NCI-H345 treated with DMSO at 0.1 percent for 48 hours (cell line): ENCODE results near the gene MIDN.

Experiments used
- DNase-seq: peaks from one replicate; lab custom pipeline; 2025; ENCODE audit not compliant: unreplicated experiment; lab: John Stamatoyannopoulos, UW

The MIDN gene

DNA sequence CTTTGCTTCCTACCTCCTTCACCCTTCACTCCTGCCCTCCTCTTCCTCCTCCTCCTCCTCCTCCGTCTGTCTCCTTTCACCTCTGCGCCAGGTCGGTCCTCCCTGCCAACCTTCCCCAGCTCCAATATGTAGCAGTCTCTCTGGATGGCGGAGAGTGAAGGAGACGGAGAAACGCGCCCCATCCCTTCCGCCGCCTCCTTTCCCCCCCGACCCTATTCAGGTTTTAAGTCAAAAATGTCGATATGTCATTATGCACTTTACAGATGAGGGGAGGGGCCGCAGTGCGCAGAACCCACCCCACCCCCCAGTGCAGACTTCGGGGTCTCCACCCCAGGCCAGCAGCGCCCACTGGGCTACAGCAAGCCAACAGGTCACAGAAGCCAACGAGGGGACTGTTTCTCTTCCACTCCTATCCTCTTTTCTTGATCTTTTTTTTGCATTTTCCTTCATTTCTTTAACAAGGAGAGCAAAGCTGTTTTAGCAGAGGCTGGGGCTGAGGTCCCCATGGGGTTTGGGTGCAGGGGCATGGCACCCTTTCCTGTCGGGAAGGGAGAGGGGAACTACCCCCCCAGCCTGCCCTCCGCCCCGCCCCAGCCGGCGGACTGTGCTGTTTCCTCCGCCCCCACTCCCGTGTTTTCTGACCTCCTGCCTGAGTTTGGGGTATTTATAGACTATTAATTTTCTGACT is 9.2 kb downstream of the MIDN start:
- DNase-seq: no peak

GRCh38 chr19:1258163-1258492 is 9.7 kb downstream of the MIDN start:
- DNase-seq: no peak

DNA sequence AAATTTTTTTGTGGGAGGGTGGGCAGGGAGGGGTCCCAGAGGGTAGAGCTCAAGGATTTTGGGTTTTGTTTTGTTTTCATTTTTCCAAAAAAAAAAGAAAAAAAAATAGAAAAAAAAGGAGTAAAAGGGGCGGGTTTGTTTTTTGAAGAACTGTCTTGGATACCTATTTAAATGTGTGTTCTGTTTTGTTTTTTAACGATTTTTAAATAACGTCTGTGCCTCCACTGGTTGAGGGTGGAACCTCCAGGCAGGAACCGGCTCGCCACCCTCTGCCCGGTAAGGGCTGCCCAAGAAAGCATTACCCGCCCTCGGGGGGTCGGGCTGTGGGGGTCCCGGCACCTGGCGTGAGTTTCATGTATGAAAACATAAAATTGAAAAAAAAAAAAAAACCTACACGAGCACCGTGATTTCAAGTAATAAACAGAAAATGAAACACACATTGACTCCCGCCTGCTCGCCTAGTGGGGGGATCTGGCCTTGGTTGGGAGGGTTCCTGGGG is 10.4 kb downstream of the MIDN start:
- no peak for DNase-seq

DNA sequence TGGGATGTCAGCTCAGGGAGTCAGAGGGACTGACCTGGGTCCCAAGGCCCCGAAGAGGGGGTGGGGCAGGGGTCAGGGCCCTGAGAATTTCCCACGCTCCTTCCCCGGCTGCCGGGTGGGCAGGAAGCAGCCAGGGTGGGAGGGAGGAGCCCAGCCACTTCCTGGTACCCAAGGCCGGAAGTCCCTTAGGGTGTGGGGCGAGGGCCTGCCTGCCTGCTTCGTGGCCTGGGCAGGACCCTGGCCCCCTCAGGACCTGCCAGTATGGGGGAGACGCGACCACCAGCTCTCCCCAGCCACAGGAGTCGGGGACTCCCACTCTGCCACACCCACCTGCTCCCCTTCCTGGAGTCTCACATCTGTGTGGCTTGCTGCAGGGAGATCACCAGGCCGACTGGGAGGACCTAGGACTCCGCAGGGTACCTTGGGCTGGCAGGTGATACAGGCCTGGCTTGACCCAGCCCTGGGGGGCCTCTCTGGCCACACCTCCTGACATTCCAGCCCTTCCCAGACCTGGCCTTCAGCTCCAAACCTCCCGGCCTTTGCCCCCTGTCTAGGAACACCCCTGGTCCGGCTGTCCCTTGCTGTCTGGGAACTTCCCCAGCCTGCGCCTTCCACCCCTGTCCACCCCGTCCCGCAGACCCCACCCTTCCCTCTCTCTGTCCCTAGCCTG is 11.0 kb downstream of the MIDN start:
- DNase-seq: no peak

GRCh38 chr19:1259876-1260748 is 11.7 kb downstream of the MIDN start:
- no peak for DNase-seq

- DNase-seq: peak; percentile 91
These were observed 12.6 kb downstream of the MIDN start for GRCh38 chr19:1260749-1261537.

DNA sequence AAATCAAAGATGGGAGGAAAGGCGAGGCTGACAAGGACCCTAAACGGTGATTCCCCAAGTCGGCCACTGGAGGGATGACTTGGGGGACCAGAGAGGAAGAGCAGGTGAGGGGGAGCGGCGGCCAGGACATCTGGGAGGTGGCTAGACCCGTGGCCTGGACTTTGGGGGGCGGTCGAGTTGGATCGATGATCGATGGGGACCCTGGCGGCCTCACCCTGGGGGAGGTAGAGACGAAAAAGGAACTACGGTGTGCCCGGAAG is 13.1 kb downstream of the MIDN start:
- DNase-seq: no peak

DNA sequence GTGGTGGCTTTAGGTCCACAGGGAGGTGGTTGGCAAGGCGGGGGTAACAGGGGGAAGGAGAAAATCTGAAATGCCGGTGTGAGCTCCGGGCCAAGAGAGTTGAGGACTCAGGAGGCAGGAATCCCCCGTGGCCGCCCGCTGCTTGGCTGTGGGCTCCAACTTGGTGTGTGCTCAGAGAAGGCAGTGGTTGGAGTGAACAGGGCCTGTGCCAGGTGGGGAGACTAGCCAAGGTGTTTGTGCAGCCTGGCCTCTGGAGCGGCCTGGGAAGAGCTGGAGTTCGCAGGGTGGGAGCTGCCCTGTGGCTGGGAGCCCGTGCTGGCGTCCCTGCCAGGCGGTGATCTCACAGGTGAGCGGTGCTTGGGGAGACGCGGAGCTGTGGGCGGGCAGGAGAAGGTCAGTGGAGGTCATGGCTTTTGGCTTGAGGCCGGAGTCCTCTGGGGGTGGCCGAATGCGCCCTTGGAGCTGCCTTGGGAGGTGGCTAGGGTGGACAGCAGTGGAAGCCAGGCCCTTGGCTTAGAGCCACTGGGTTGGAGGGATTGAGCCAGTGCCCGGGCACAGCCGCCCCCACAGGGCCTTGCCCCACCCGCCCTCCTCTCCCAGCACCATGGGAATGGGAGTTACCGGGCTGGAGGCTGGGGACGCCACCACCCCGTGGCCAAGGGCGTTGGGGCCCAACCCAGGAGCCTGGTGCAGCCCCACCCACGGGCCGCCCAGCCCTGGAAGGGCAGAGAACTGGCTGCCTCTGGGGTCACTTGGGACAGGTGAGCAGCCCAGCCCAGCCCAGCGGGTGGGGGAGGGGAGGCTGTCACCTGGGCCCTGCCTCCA is 13.6 kb downstream of the MIDN start:
- DNase-seq: no peak

DNA sequence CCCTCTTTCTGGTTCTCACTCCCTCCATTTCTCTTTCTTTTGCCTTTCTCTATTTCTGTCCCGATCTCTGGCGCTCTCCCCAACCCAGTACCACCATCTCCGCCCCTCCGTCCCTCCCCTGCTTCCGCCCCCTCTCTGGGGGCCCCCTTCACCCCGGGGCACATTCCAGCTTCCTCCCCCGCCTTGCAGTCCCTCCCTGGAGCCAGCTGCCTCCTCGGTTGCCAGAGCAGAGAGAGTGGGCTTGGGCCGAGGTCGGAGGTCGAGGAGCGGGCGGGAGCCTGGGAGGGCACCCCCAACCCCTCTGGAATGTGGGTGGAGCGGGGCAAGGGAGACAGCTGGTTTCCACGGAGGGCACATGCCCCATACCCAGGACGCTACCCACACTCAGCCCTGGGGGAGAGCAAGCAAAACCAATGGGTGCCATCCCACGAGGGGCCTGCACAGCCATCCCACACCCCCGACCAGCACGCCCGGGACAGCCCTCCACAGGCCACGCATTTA is 14.3 kb downstream of the MIDN start:
- DNase-seq: no peak

DNA sequence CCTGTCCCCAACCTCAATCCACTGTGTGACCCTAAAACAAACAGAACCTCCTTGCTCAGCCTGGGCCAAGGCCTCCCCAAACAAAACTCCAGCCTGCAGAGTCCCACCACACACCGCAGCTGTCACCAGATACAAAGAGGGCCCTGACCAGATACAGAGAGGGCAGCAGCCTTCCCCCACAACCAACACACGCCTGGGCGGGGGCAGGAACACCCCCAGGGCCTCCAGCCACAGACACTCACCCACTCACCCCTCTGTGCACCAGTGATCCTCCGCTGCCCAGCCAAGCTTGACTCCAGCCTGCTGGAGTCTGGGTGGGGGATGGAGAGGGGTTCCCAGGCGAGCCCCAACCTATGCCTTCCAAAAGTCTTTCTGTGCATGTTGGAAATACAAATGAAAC is 14.8 kb downstream of the MIDN start:
- no peak for DNase-seq

DNA sequence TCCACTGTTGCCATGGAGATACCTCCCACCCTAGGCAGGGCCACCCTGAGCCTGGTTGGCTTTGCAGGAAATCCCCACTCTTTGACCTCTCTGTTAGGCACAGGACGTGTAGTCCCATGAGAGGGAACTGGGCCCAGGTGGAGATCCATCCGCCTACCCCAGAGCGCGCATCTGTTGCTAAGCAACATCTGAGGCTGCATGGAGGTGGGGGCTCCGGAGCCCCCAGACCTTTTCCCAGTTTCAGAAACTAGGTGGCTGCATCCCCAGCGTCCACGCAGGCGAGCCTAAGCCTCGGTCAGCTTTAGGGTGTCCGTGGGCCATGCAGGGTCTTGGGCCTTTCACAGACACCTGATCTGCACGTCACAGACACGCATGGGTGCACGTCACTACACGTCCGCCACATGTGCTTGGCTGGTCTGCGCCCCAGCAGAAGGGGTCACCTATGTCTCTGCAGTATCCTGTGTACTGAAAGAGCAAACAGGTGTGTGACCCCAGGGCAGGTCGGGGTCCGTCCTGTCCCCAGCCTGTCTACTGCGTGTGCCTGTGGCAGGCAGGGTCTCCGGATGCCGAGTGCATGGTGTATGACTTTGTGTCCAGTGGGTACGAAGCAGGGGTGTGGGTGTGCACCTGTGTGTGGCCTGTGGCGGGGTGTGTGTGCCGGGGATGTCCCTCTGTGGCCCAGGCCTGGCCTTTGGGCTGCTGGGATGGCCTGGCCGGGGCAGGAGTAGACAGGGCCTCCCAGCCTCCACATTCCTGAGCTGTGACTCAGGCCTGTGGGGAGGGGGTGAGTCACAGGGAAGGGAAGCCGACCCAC is 16.6 kb downstream of the MIDN start:
- no peak for DNase-seq

DNA sequence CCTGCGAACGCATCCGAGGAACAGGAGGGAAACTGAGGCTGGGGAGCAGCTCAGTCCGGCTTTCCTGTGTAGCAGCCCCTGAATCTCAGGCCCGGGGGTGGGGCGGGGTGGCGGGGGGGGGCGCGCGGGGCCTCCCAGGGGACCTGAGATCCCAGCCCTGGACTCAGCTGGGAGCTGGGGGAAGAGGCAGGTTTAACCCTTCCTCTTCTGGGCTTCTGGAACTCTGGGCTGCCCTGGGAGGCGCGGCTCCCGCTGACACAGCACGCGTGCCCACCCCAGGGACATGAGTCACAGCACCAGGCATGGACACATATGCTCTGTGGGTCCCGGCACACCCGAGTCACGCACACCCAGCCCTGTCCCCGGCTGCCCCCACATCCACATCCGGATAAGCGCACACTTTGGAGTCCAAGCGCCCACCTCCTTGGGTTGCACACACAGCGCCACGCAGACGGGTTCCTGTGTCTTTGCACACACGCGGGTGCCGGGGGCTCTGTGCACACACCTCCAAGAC is 17.3 kb downstream of the MIDN start:
- no peak for DNase-seq

DNA sequence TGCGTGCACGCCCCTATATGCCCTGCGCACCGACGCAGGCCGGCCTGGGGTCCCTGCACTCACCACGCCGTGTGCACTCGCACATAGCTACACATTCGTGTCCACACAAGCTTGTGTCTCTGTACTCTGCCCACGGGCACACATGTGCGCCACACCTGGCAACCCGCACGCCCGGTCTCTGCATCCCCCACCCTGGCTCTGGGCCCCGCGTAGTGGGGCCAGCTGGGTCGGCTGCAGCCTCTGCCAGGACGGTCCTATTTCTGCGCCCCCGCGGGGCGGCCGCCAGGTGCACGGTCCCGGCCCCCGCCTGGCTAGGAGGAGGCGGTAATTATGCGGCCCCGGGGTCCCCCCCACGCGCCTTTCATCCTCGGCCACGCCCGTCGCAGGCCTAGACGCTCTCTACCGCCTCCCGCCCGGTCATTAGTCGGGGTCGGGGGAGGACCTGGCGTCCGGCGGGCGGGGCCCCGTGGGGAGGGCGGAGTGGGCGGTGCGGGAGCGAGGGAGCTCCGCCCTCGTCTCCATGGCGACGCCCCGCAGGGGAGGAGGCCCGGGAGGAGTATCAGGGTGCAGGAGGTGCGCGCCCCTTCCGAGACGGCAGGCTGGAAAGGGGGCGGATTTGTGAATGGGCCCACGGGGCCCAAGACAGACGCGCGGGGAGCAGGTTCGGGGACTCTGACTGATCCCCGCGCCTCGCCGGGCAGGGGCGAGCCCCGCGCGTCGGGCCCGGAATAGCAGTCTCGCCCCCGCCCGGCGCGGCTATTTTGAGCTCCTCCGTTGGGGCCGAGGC is 17.9 kb downstream of the MIDN start:
- peak; percentile 43 for DNase-seq

DNA sequence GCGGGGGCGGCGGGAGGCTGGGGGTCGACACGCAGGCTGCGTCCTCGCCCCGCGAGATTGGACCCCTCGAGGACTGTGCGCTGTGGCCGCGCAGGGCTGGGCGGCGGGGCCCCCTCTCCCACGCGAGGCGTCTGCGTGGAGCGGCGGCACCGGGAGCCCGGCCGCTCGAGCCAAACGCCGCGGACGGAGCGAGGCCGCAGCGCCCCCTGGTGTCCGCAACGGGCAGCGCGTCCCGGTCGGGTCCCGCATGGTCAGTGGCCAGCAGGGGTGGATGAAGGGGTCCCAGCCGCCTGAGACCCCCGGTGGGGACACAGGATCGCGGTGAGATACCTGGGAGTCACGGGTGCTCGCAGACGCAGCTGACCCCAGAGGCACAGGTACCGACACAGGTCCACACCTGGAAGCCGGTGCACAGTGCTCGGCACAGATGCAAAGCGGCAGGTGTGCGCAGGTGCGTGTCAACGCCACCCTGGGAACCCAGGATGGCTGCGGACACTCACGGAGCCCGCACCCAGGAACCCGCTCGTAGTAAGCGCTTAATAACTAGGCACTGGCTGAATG is 18.6 kb downstream of the MIDN start:
- DNase-seq: peak; percentile 18

- no peak for DNase-seq
These were observed 19.3 kb downstream of the MIDN start for GRCh38 chr19:1267477-1268225.

DNA sequence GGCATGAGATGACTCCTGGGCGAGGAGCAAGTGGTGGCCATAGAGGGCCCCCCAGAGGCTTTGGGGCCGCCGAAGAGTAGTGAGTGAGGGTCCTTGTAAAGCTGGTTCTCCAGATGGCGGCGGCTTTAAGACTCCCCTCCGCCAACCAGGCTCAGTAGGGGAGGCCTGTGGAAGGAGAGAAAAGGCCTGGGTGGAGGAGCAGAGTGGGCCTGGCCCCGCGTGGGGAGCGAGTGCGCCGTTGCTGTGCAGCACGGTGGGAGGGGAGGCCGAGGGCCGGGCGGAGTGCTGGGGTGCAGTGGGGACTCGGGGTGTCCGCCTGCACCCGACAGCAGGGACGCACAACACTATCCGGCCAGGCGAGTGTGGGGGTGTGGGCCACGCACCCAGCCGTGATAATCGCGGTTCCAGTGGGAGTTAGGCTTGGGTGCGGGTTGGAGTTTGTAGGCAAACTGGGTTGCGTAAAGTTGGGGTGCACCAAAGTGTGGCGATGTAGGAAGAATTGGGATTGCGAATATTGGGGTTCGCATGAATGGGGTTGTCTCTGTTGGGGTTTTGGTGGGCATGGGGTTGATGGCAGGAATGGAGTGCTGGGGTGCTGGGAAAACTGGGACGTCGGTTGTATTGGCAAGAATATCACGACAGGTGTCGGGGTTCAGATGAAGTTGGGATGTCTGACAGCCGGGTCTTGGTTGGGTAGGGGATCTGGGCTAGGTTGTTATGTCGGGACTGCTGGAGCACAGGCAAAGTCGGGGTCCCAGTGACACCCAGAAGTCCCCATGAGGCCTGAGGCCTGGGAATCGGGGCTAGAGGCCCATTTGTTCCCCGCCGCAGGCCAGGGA is 20.1 kb downstream of the MIDN start:
- DNase-seq: no peak

- peak; percentile 93 for DNase-seq
These were observed 20.7 kb downstream of the MIDN start, which contains the start of gene CIRBP for GRCh38 chr19:1269065-1269477. Gene CIRBP, plus strand, starts transcription at chr19:1269332. Its CDS starts 1,602 bp downstream, at chr19:1270934.
